ENCODE results near the gene MMP25. TPM values are rescaled to one million over a fixed set of nuclear protein-coding genes. Genes with fewer than 3 reads are reported as not detected.

MMP25 gene
- total RNA-seq, 2 experiments from 2014 or later: 2.2 TPM

- Mint-ChIP-seq H3K4me1 (ENCODE audit: low read depth) (peaks cover 68% of the 10 kb centered on the region), H3K27me3 (no peaks in the 10 kb centered on the region), H3K27ac (peak overlapping the region; percentile 95), H3K36me3 (peaks cover 18% of the 10 kb centered on the region), H3K4me3 (peak overlapping the region; percentile 91), H3K9me3 (no peaks in the 10 kb centered on the region)
- DNase-seq: peak; percentile 92
- intact Hi-C loops (cut with micrococcal nuclease): loop anchor here (1.0 to 2.0 kb wide), 4 partner anchors 16 to 70 kb away; no protein-coding TSS in a partner anchor
- ChIA-PET CTCF (interaction anchor here (0.7 to 12.3 kb wide), 44 partner anchors 8 to 123 kb away, joined by 3 to 270 read pairs (median 6); partner anchors contain the start of genes MMP25, TNFRSF12A, ZNF213 and ZSCAN10), POLR2A (interaction anchor here (0.5 to 3.0 kb wide), 11 partner anchors 10 to 91 kb away, joined by 3 to 23 read pairs (median 4); partner anchors contain the start of gene ZNF213)
Observed at GRCh38 chr16:3059041-3059722, 12.8 kb downstream of the MMP25 start.

GRCh38 chr16:3059723-3060242, 13.4 kb downstream of the MMP25 start:
- no peaks in the 10 kb centered on the region for H3K9me3 Mint-ChIP-seq
- H3K27me3 Mint-ChIP-seq: no peaks in the 10 kb centered on the region
- CTCF ChIA-PET: interaction anchor here (0.7 to 12.3 kb wide), 24 partner anchors 9 to 109 kb away, joined by 3 to 270 read pairs (median 7); partner anchors contain the start of genes ZNF213 and ZSCAN10
- POLR2A ChIA-PET: interaction anchor here (0.6 to 3.0 kb wide), 7 partner anchors 11 to 75 kb away, joined by 3 to 23 read pairs (median 4); partner anchors contain the start of gene ZNF213
- DNase-seq: no peak
- H3K36me3 Mint-ChIP-seq: peaks cover 16% of the 10 kb centered on the region
- H3K4me1 Mint-ChIP-seq (ENCODE audit: low read depth): peaks cover 69% of the 10 kb centered on the region
- intact Hi-C loops (cut with micrococcal nuclease): loop anchor here (1.0 to 2.0 kb wide), 4 partner anchors 15 to 70 kb away; no protein-coding TSS in a partner anchor
- peak overlapping the region; percentile 79 for H3K4me3 Mint-ChIP-seq
- H3K27ac Mint-ChIP-seq: peak overlapping the region; percentile 95

GRCh38 chr16:3060339-3061127, 14.2 kb downstream of the MMP25 start:
- Mint-ChIP-seq H3K27ac (peak overlapping the region; percentile 95), H3K9me3 (no peaks in the 10 kb centered on the region), H3K4me3 (peak overlapping the region; percentile 79), H3K27me3 (peaks cover 1% of the 10 kb centered on the region), H3K36me3 (peaks cover 13% of the 10 kb centered on the region), H3K4me1 (ENCODE audit: low read depth) (peaks cover 68% of the 10 kb centered on the region)
- POLR2A ChIA-PET: interaction anchor here (2.3 to 3.0 kb wide), 3 partner anchors 16 to 74 kb away, joined by 14 to 23 read pairs (median 17); partner anchors contain the start of gene ZNF213
- intact Hi-C loops (cut with micrococcal nuclease): no loop called here
- CTCF ChIA-PET: interaction anchor here (0.9 to 12.3 kb wide), 13 partner anchors 10 to 108 kb away, joined by 3 to 270 read pairs (median 7); no protein-coding TSS in a partner anchor
- peak; percentile 22 for DNase-seq

- ChIA-PET CTCF (interaction anchor here (0.8 to 12.3 kb wide), 6 partner anchors 32 to 104 kb away, joined by 3 to 270 read pairs (median 4); no protein-coding TSS in a partner anchor), POLR2A (no interaction called here)
- intact Hi-C loops (cut with micrococcal nuclease): no loop called here
- Mint-ChIP-seq H3K27me3 (peaks cover 4% of the 10 kb centered on the region), H3K36me3 (peaks cover 23% of the 10 kb centered on the region), H3K4me3 (no peak overlapping the region), H3K27ac (peak overlapping the region; percentile 100), H3K9me3 (no peaks in the 10 kb centered on the region), H3K4me1 (ENCODE audit: low read depth) (peaks cover 57% of the 10 kb centered on the region)
- no peak for DNase-seq
Observed at GRCh38 chr16:3062553-3062952, 16.2 kb downstream of the MMP25 start.

GRCh38 chr16:3063625-3064386, 17.4 kb downstream of the MMP25 start:
- H3K36me3 Mint-ChIP-seq: peaks cover 34% of the 10 kb centered on the region
- intact Hi-C loops (cut with micrococcal nuclease): no loop called here
- ChIA-PET POLR2A (interaction anchor here (1.9 to 6.1 kb wide), 2 partner anchors 13 to 25 kb away, joined by 4 to 89 read pairs; no protein-coding TSS in a partner anchor), CTCF (interaction anchor here (0.7 to 12.3 kb wide), 9 partner anchors 14 to 393 kb away, joined by 3 to 270 read pairs (median 4); partner anchors contain the start of gene ZNF213)
- peaks cover 4% of the 10 kb centered on the region for H3K27me3 Mint-ChIP-seq
- no peaks in the 10 kb centered on the region for H3K9me3 Mint-ChIP-seq
- peaks cover 62% of the 10 kb centered on the region for H3K4me1 Mint-ChIP-seq (ENCODE audit: low read depth)
- H3K4me3 Mint-ChIP-seq: peak overlapping the region; percentile 99
- DNase-seq: no peak
- peak overlapping the region; percentile 100 for H3K27ac Mint-ChIP-seq

- H3K27ac Mint-ChIP-seq: peak within 1 kb of the TSS; percentile 100
- DNase-seq: peak; percentile 87
- H3K4me3 Mint-ChIP-seq: peak within 1 kb of the TSS; percentile 99
- intact Hi-C loops (cut with micrococcal nuclease): loop anchor here (1.0 kb wide), 1 partner anchor 10 kb away; no protein-coding TSS in a partner anchor
- peaks cover 67% of the 10 kb centered on the region for H3K4me1 Mint-ChIP-seq (ENCODE audit: low read depth)
- peaks cover 4% of the 10 kb centered on the region for H3K27me3 Mint-ChIP-seq
- no peaks in the 10 kb centered on the region for H3K9me3 Mint-ChIP-seq
- ChIA-PET CTCF (interaction anchor here (0.5 to 12.3 kb wide), 10 partner anchors 10 to 109 kb away, joined by 3 to 270 read pairs (median 4); no protein-coding TSS in a partner anchor), POLR2A (interaction anchor here (0.5 to 6.1 kb wide), 10 partner anchors 11 to 378 kb away, joined by 3 to 89 read pairs (median 4); partner anchors contain the start of genes NAA60, ZNF213, ZNF597 and ZSCAN10)
- peaks cover 46% of the 10 kb centered on the region for H3K36me3 Mint-ChIP-seq
Observed at GRCh38 chr16:3065069-3065741, 18.8 kb downstream of the MMP25 start, which contains the start of gene IL32. Gene IL32 (plus strand): TSS chr16:3065640. CDS start chr16:3065812, 172 bp downstream.

GRCh38 chr16:3065742-3066439, 19.5 kb downstream of the MMP25 start:
- ChIA-PET CTCF (interaction anchor here (0.9 to 12.3 kb wide), 10 partner anchors 9 to 108 kb away, joined by 3 to 270 read pairs (median 6); no protein-coding TSS in a partner anchor), POLR2A (interaction anchor here (0.5 to 6.1 kb wide), 10 partner anchors 10 to 377 kb away, joined by 3 to 89 read pairs (median 4); partner anchors contain the start of genes NAA60, ZNF213, ZNF597 and ZSCAN10)
- peak; percentile 19 for DNase-seq
- peaks cover 48% of the 10 kb centered on the region for H3K36me3 Mint-ChIP-seq
- peak overlapping the region; percentile 99 for H3K4me3 Mint-ChIP-seq
- peaks cover 67% of the 10 kb centered on the region for H3K4me1 Mint-ChIP-seq (ENCODE audit: low read depth)
- H3K27ac Mint-ChIP-seq: peak overlapping the region; percentile 100
- H3K27me3 Mint-ChIP-seq: peaks cover 4% of the 10 kb centered on the region
- H3K9me3 Mint-ChIP-seq: no peaks in the 10 kb centered on the region
- intact Hi-C loops (cut with micrococcal nuclease): loop anchor here (1.0 kb wide), 1 partner anchor 9 kb away; no protein-coding TSS in a partner anchor

- DNase-seq: no peak
- H3K4me1 Mint-ChIP-seq (ENCODE audit: low read depth): peaks cover 70% of the 10 kb centered on the region
- H3K27ac Mint-ChIP-seq: peak overlapping the region; percentile 100
- ChIA-PET POLR2A (interaction anchor here (1.0 to 6.1 kb wide), 5 partner anchors 10 to 68 kb away, joined by 3 to 89 read pairs (median 10); partner anchors contain the start of gene ZNF213), CTCF (interaction anchor here (1.2 to 12.3 kb wide), 5 partner anchors 9 to 62 kb away, joined by 5 to 270 read pairs (median 7); no protein-coding TSS in a partner anchor)
- peaks cover 4% of the 10 kb centered on the region for H3K27me3 Mint-ChIP-seq
- H3K9me3 Mint-ChIP-seq: no peaks in the 10 kb centered on the region
- intact Hi-C loops (cut with micrococcal nuclease): no loop called here
- peak overlapping the region; percentile 99 for H3K4me3 Mint-ChIP-seq
- H3K36me3 Mint-ChIP-seq: peaks cover 48% of the 10 kb centered on the region
Observed at GRCh38 chr16:3066440-3066748, 20.0 kb downstream of the MMP25 start.

- DNase-seq: peak; percentile 36
- Mint-ChIP-seq H3K27ac (peak overlapping the region; percentile 100), H3K36me3 (peaks cover 48% of the 10 kb centered on the region), H3K4me3 (peak overlapping the region; percentile 99), H3K4me1 (ENCODE audit: low read depth) (peaks cover 70% of the 10 kb centered on the region), H3K9me3 (no peaks in the 10 kb centered on the region), H3K27me3 (peaks cover 4% of the 10 kb centered on the region)
- ChIA-PET CTCF (no interaction called here), POLR2A (interaction anchor here (1.3 to 6.1 kb wide), 2 partner anchors 8 to 61 kb away, joined by 3 to 89 read pairs; no protein-coding TSS in a partner anchor)
- intact Hi-C loops (cut with micrococcal nuclease): no loop called here
Observed at GRCh38 chr16:3068487-3068886, 22.1 kb downstream of the MMP25 start.
